ENCODE results near the gene ELMOD3. TPM values are rescaled to one million over a fixed set of nuclear protein-coding genes. Genes with fewer than 3 reads are reported as not detected.
A peak's percentile ranks its signal among the peaks of the same experiment; 100 is the strongest.

Gene ELMOD3
- total and polyA plus RNA-seq, 8 donors: 3.9 to 22.9 (median 8.0) TPM

- FAIRE-seq: no peak
- intact Hi-C loops (cut with DNase I): no loop called here
- 48 to 58% methylated on average over 6 of the region's 6 CpGs for WGBS, 2 donors
These were observed 79.0 kb downstream of the ELMOD3 start for GRCh38 chr2:85433511-85434089.

GRCh38 chr2:85434696-85435095, 80.1 kb downstream of the ELMOD3 start:
- Histone ChIP-seq H3K36me3 (no peaks in the 10 kb centered on the region), H3K27me3 (no peaks in the 10 kb centered on the region), H3K27ac (peak overlapping the region in 1 of 4 donors; percentile 15), H3K4me3 (no peak overlapping the region), H3K9me3 (no peaks in the 10 kb centered on the region), H3K4me1 (peaks cover 13 to 28% (median 20%) of the 10 kb centered on the region in 3 donors)
- DNase-seq (no peak), ATAC-seq (no peak), FAIRE-seq (no peak)
- TF ChIP-seq CTCF (IDR thresholded peaks at IDR 0.05): no peak
- WGBS, 2 donors: 85 to 89% methylated on average over 8 of the region's 8 CpGs
- intact Hi-C loops (cut with DNase I): no loop called here

More at GRCh38 chr2:85433511-85434089, 79.0 kb downstream of the ELMOD3 start:
- Histone ChIP-seq H3K4me3 (no peak overlapping the region), H3K9me3 (no peaks in the 10 kb centered on the region), H3K27ac (peak overlapping the region in 1 of 4 donors; percentile 43), H3K4me1 (peaks cover 6 to 21% (median 15%) of the 10 kb centered on the region in 3 donors), H3K27me3 (no peaks in the 10 kb centered on the region), H3K36me3 (no peaks in the 10 kb centered on the region)
- TF ChIP-seq CTCF (IDR thresholded peaks at IDR 0.05): no peak
- peak in 4 of 6 donors; percentile 76 to 88 (median 78) for DNase-seq
- peak; percentile 45 to 66 (median 53) for ATAC-seq

- no peaks in the 10 kb centered on the region for H3K27me3 ChIP-seq
- H3K4me1 ChIP-seq: peaks cover 13 to 28% (median 20%) of the 10 kb centered on the region in 3 donors
- FAIRE-seq: no peak
- no peaks in the 10 kb centered on the region for H3K9me3 ChIP-seq
- peak in 1 of 6 donors; percentile 65 for DNase-seq
- ATAC-seq: no peak
- intact Hi-C loops (cut with DNase I): no loop called here
- no peak overlapping the region for H3K4me3 ChIP-seq
- H3K36me3 ChIP-seq: no peaks in the 10 kb centered on the region
- 93% methylated on average over 21 of the region's 21 CpGs for WGBS, 2 donors
- TF ChIP-seq CTCF (IDR thresholded peaks at IDR 0.05): no peak
- no peak overlapping the region for H3K27ac ChIP-seq
These were observed 80.8 kb downstream of the ELMOD3 start for GRCh38 chr2:85435220-85435958.

- no peaks in the 10 kb centered on the region for H3K9me3 ChIP-seq
- FAIRE-seq (no peak), DNase-seq (peak in 1 of 6 donors; percentile 72), ATAC-seq (no peak)
- no peaks in the 10 kb centered on the region for H3K36me3 ChIP-seq
- intact Hi-C loops (cut with DNase I): no loop called here
- TF ChIP-seq CTCF (IDR thresholded peaks at IDR 0.05): no peak
- no peaks in the 10 kb centered on the region for H3K27me3 ChIP-seq
- H3K4me3 ChIP-seq: no peak overlapping the region
- H3K27ac ChIP-seq: peak overlapping the region; percentile 12 to 88 (median 72)
- 94 to 96% methylated on average over 16 of the region's 16 CpGs for WGBS, 2 donors
- H3K4me1 ChIP-seq: peaks cover 13 to 28% (median 20%) of the 10 kb centered on the region in 3 donors
These were observed 81.6 kb downstream of the ELMOD3 start for GRCh38 chr2:85435981-85436835.

Data from pancreas (tissue), 10 donors.